IMR-90 (cell line): ENCODE measurements around the gene TPCN1. TPM values are rescaled to one million over a fixed set of nuclear protein-coding genes. Genes with fewer than 3 reads are reported as not detected.

Experiments used
- ATAC-seq: fragments of 200-7000 bp; cut with Tn5 transposase; 2 replicates; pipeline ENCODE4 v1.9.1; 2020; ENCODE audit warnings: low read depth, mild to moderate bottlenecking, moderate library complexity
- BruUV-seq: library from RNA; stranded (reverse); fragments of 400-500 nt; replicated peaks from 2 replicates; lab custom pipeline; 2021; lab: Mats Ljungman, UMichigan
- CTCF ChIA-PET: fragments of 300-600 bp; formaldehyde crosslinking; extraction: SDS; loops from one replicate; lab custom pipeline; 2021; ENCODE audit warnings: antibody characterized with exemption; lab: Yijun Ruan, JAX
- POLR2A ChIA-PET: fragments of 300-600 bp; sonication (Branson Sonifier 250); formaldehyde crosslinking; loops from one replicate; lab custom pipeline; 2022; ENCODE audit warnings: antibody characterized with exemption; ENCODE audit not compliant: unreplicated experiment; lab: Charles Lee
- DNase-seq: peaks from one replicate; pipeline ENCODE4 v3.0.0; 2013
- H2AFZ ChIP-seq: replicated peaks from 2 replicates; pipeline ENCODE3; 2013; ENCODE audit warnings: low read length, mild to moderate bottlenecking; ENCODE audit not compliant: poor library complexity
- H2AK5ac ChIP-seq: 2 replicates; pipeline ENCODE4 v1.6.1; 2013; ENCODE audit warnings: low read depth, low read length, inconsistent platforms
- H2AK9ac ChIP-seq: replicated peaks from 2 replicates; pipeline ENCODE3; 2013; ENCODE audit warnings: mild to moderate bottlenecking, low read depth, low read length, moderate library complexity; ENCODE audit not compliant: poor library complexity
- H2BK120ac ChIP-seq: 2 replicates; pipeline ENCODE4 v1.6.1; 2013; ENCODE audit warnings: low read depth, low read length, inconsistent platforms
- H2BK15ac ChIP-seq: 3 replicates; pipeline ENCODE4 v1.6.1; 2013; ENCODE audit warnings: low read depth, low read length, inconsistent platforms
- H2BK20ac ChIP-seq: 2 replicates; pipeline ENCODE4 v1.6.1; 2013; ENCODE audit warnings: low read depth, mild to moderate bottlenecking, inconsistent platforms, low read length, moderate library complexity
- H2BK5ac ChIP-seq: 2 replicates; pipeline ENCODE4 v1.6.1; 2013; ENCODE audit warnings: mild to moderate bottlenecking, low read depth, low read length, inconsistent platforms; ENCODE audit not compliant: poor library complexity, severe bottlenecking
- H3K14ac ChIP-seq: replicated peaks from 2 replicates; pipeline ENCODE4 v1.6.1; 2013; ENCODE audit warnings: low read depth, low read length, inconsistent platforms
- H3K18ac ChIP-seq: 2 replicates; pipeline ENCODE4 v1.6.1; 2013; ENCODE audit warnings: low read depth, low read length, control low read depth
- H3K23ac ChIP-seq: 2 replicates; pipeline ENCODE4 v1.6.1; 2013; ENCODE audit warnings: low read depth, low read length, inconsistent platforms
- H3K27ac ChIP-seq: 2 replicates; pipeline ENCODE4 v1.5.1; 2013; ENCODE audit warnings: mild to moderate bottlenecking, control low read depth, low read length; ENCODE audit not compliant: insufficient read depth
- H3K27me3 ChIP-seq: 2 replicates; pipeline ENCODE4 v1.6.1; 2013; ENCODE audit warnings: low read length; ENCODE audit not compliant: control insufficient read depth, insufficient read depth
- H3K36me3 ChIP-seq: 2 replicates; pipeline ENCODE4 v1.6.1; 2013; ENCODE audit warnings: low read length, mixed read lengths; ENCODE audit not compliant: control insufficient read depth, insufficient read depth
- H3K4ac ChIP-seq: 2 replicates; pipeline ENCODE4 v1.6.1; 2013; ENCODE audit warnings: low read depth, low read length, inconsistent platforms
- H3K4me1 ChIP-seq: 2 replicates; pipeline ENCODE4 v1.6.1; 2013; ENCODE audit warnings: low read length, mixed read lengths; ENCODE audit not compliant: control insufficient read depth, insufficient read depth
- H3K4me2 ChIP-seq: 2 replicates; pipeline ENCODE4 v1.6.1; 2013; ENCODE audit warnings: low read depth, mild to moderate bottlenecking, control low read depth, low read length, moderate library complexity
- H3K4me3 ChIP-seq: 2 replicates; pipeline ENCODE4 v1.5.1; 2013; ENCODE audit warnings: low read depth, mild to moderate bottlenecking, control low read depth, low read length, moderate library complexity; ENCODE audit not compliant: insufficient read depth
- H3K56ac ChIP-seq: 2 replicates; pipeline ENCODE4 v1.6.1; 2013; ENCODE audit warnings: low read length, inconsistent platforms; ENCODE audit not compliant: insufficient read depth; ENCODE audit errors: extremely low read depth
- H3K79me1 ChIP-seq, 2 experiments: 2 replicates each; pipeline ENCODE4 v1.6.1; 2013; ENCODE audit warnings: low read length in 2 of 2, inconsistent platforms in 1 of 2, low read depth in 1 of 2
- H3K9ac ChIP-seq: 2 replicates; pipeline ENCODE4 v1.6.1; 2013; ENCODE audit warnings: low read depth, low read length, control low read depth
- H3K9me1 ChIP-seq: 2 replicates; pipeline ENCODE4 v1.6.1; 2013; ENCODE audit warnings: low read length, inconsistent platforms; ENCODE audit not compliant: insufficient read depth
- H3K9me3 ChIP-seq: 2 replicates; pipeline ENCODE4 v1.6.1; 2013; ENCODE audit warnings: low read length; ENCODE audit not compliant: control insufficient read depth, insufficient read depth
- H4K20me1 ChIP-seq: 2 replicates; pipeline ENCODE4 v1.6.1; 2013; ENCODE audit warnings: low read length, inconsistent platforms; ENCODE audit not compliant: insufficient read depth
- H4K5ac ChIP-seq: 2 replicates; pipeline ENCODE4 v1.6.1; 2013; ENCODE audit warnings: mild to moderate bottlenecking, low read depth, low read length, control low read depth
- H4K8ac ChIP-seq, 2 experiments: 2 replicates each; pipeline ENCODE4 v1.6.1; 2013; ENCODE audit warnings: low read depth in 2 of 2, low read length in 2 of 2, control low read depth in 1 of 2, inconsistent platforms in 1 of 2
- H4K91ac ChIP-seq: 2 replicates; pipeline ENCODE4 v1.6.1; 2013; ENCODE audit warnings: low read depth, low read length, inconsistent platforms; ENCODE audit not compliant: insufficient read depth
- BHLHE40 ChIP-seq: fragments of 150-350 bp; IDR thresholded peaks from 2 replicates; pipeline ENCODE4 v1.6.1; 2016; ENCODE audit warnings: mild to moderate bottlenecking, low read depth, low read length
- CHD1 ChIP-seq: IDR thresholded peaks from 2 replicates; pipeline ENCODE4 v1.6.1; 2012; ENCODE audit warnings: low read depth, low read length, improper control_type of control experiment
- CTCF ChIP-seq: conservative IDR thresholded peaks from 2 replicates; pipeline ENCODE4 v1.5.1; 2012; ENCODE audit warnings: mild to moderate bottlenecking, low read depth, low read length, improper control_type of control experiment
- ELK1 ChIP-seq: fragments of 150-350 bp; IDR thresholded peaks from 2 replicates; pipeline ENCODE4 v1.6.1; 2016; ENCODE audit warnings: low read depth, mild to moderate bottlenecking, low read length, moderate library complexity, borderline replicate concordance
- MAFK ChIP-seq: IDR thresholded peaks from 2 replicates; pipeline ENCODE4 v1.6.1; 2012; ENCODE audit warnings: low read depth, low read length, improper control_type of control experiment
- NFE2L2 ChIP-seq: fragments of 150-350 bp; IDR thresholded peaks from 2 replicates; pipeline ENCODE4 v1.6.1; 2016; ENCODE audit warnings: low read depth, mild to moderate bottlenecking, low read length
- RAD21 ChIP-seq: IDR thresholded peaks from 2 replicates; pipeline ENCODE4 v1.6.1; 2012; ENCODE audit warnings: low read length, improper control_type of control experiment
- RCOR1 ChIP-seq: IDR thresholded peaks from 2 replicates; pipeline ENCODE4 v1.6.1; 2012; ENCODE audit warnings: mild to moderate bottlenecking, low read length, improper control_type of control experiment; ENCODE audit not compliant: insufficient replicate concordance
- RFX5 ChIP-seq: IDR thresholded peaks from 2 replicates; pipeline ENCODE4 v1.8.0; 2012; ENCODE audit warnings: low read depth, mild to moderate bottlenecking, low read length, moderate library complexity
- SMC3 ChIP-seq: fragments of 150-350 bp; IDR thresholded peaks from 2 replicates; pipeline ENCODE4 v1.6.1; 2016; ENCODE audit warnings: low read depth, mild to moderate bottlenecking, antibody characterized with exemption, low read length, moderate library complexity
- USF2 ChIP-seq: fragments of 150-350 bp; IDR thresholded peaks from 2 replicates; pipeline ENCODE4 v1.6.1; 2017; ENCODE audit warnings: mild to moderate bottlenecking, antibody characterized with exemption, low read length, low read depth
- WGBS, 2 experiments: methylation state at CpG; one replicate each; pipeline versions ENCODE4 v1.1.5 to v1.1.7; 2013; ENCODE audit warnings: missing lambda C conversion rate in 2 of 2; ENCODE audit not compliant: insufficient read length in 1 of 2; ENCODE audit errors: extremely low coverage in 2 of 2; 5-methylcytosine and 5-hydroxymethylcytosine counted together
- dilution Hi-C: fragments of 300-500 bp; cut with HindIII; formaldehyde crosslinking; loops from one replicate; pipeline ENCODE4 v1.14.3; 2018; ENCODE audit warnings: low sequenced_read_pairs; ENCODE audit not compliant: unreplicated experiment
- in situ Hi-C: fragments of 300-500 bp; cut with MboI; formaldehyde crosslinking; loops from 3 replicates; pipeline ENCODE4 v1.14.3; 2019; ENCODE audit warnings: low sequenced_read_pairs, inconsistent platforms, mixed read lengths
- intact Hi-C: fragments of 100-400 bp; cut with micrococcal nuclease; formaldehyde crosslinking; loops from 2 replicates; pipeline ENCODE4 v1.10.0; 2022
- polyA plus RNA-seq, 3 experiments: library from polyadenylated mRNA; depleted of rRNA; stranded (reverse); fragments of >200 nt; gene quantifications; 2 replicates each; pipeline ENCODE4 v1.2.3, GENCODE V29; 2012; ENCODE audit warnings: low replicate concordance in 1 of 3
- total RNA-seq: library from RNA; depleted of rRNA; stranded (reverse); fragments of >200 nt; gene quantifications from 2 replicates; pipeline ENCODE4 v1.2.3, GENCODE V29; 2012

TPCN1 gene
- total and polyA plus RNA-seq, 2 of the 4 experiments (the other 2 are of a cell fraction) = 2.0 to 13.2 TPM

GRCh38 chr12:113316155-113316554 is 94.9 kb downstream of the TPCN1 start:
- Histone ChIP-seq H3K4me2 (no peak overlapping the region), H3K4me3 (no peak overlapping the region), H4K8ac (no peak overlapping the region), H3K9me1 (peaks cover 3% of the 10 kb centered on the region; the same call in 1 of the 2 replicates), H3K27ac (no peak overlapping the region), H3K79me1 (peaks cover 0 to 3% of the 10 kb centered on the region in 2 experiments; a peak in 1 of 4 replicates), H3K36me3 (peaks cover 9% of the 10 kb centered on the region), H3K56ac (no peak overlapping the region), H3K14ac (no peak overlapping the region), H2AK5ac (no peak overlapping the region), H4K20me1 (no peaks in the 10 kb centered on the region), H2BK5ac (no peak overlapping the region), H2AFZ (no peak overlapping the region), H3K18ac (no peak overlapping the region), H2BK20ac (no peak overlapping the region), H3K27me3 (no peaks in the 10 kb centered on the region), H3K4ac (no peak overlapping the region), H2AK9ac (no peak overlapping the region), H3K23ac (no peak overlapping the region), H4K91ac (no peak overlapping the region), H4K5ac (no peak overlapping the region), H3K9me3 (peaks cover under 1% of the 10 kb centered on the region; the same call in 1 of the 2 replicates), H2BK120ac (no peak overlapping the region), H3K4me1 (peaks cover 2% of the 10 kb centered on the region; the same call in 1 of the 2 replicates), H3K9ac (no peak overlapping the region), H2BK15ac (no peak overlapping the region)
- CTCF ChIA-PET = interaction anchor here (0.8 kb wide), 1 partner anchor 9 kb away, joined by 3 read pairs; no protein-coding TSS in a partner anchor
- no peak for DNase-seq
- no TSS peak for BruUV-seq
- WGBS, 2 experiments = no CpG with 5 or more reads among the region's 7 CpGs
- TF ChIP-seq CTCF (no peak), RFX5 (no peak), CHD1 (no peak), NFE2L2 (no peak), ELK1 (no peak), MAFK (no peak), BHLHE40 (no peak), RCOR1 (no peak), RAD21 (no peak), SMC3 (no peak), USF2 (no peak)
- POLR2A ChIA-PET = no interaction called here
- ATAC-seq = no peak
- intact Hi-C loops (no loop called here), dilution Hi-C loops (no loop called here), in situ Hi-C loops (loop anchor here (10.0 kb wide), 1 partner anchor 599 kb away; no protein-coding TSS in a partner anchor)
